Stimulated activated CD8-positive, alpha-beta memory T cell treated with anti-CD3 and anti-CD28 coated beads, Interleukin-15, amount 100 ng/mL, for 24 hours (primary cell): ENCODE measurements around the gene LY6G6F.
"Not testable (repeated sequence)": the region's sequence is repeated elsewhere in the genome, so short reads cannot be mapped to it uniquely, and the experiment has no call there.

Experiments
- DNase-seq: peaks from one replicate; pipeline ENCODE4 v3.0.0-alpha.2; 2020; ENCODE audit warnings: low read depth

LY6G6F gene

DNA sequence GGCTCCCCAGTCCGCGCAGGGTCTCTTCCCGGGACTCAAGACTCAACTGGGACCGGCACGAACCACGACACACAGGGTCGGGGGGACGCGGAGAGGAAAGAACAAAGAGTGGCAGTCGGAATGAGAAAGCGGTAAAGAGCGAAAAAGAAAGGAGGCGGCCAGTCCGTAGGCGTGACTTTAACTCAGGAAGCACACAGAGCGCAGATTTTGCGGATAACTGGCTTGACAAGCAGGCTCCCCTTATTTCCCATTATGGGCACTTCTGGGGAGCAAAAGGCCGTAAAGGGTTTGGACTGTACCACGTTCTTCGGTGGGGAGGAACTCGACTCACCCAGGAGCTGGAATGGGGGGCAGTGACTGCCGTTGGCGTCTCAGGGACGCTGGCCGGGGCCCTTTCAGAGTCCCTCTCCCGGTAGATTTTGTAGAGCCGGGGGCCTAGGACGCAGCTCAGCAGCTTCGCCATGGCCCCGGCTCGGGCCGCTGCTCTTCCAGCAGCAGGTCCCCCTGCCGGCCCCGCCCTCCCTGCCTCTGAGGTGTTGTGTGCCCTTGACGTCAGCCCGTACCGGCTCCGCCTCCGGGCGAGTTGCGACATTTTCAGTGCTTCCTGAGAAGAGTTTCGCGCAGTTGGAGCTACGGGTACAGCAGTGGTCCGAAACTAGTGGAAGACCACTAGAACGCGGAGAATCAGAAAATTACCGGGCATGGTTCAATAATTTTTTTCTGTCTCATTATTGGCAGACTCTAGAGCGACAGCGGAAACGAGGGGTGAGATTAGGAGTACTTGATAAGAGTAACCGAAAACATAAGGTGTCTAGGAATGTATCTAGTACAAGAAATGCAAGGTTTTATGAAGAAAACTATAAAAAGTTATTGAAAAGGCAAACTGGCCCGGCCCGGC, 3.6 kb upstream of the LY6G6F start, which contains the start of gene ABHD16A:
Gene ABHD16A, minus strand, starts transcription at position 506 of the 898 bp plus-strand sequence. Its CDS starts 43 bp downstream, at position 463.
- peak; percentile 86 for DNase-seq

DNA sequence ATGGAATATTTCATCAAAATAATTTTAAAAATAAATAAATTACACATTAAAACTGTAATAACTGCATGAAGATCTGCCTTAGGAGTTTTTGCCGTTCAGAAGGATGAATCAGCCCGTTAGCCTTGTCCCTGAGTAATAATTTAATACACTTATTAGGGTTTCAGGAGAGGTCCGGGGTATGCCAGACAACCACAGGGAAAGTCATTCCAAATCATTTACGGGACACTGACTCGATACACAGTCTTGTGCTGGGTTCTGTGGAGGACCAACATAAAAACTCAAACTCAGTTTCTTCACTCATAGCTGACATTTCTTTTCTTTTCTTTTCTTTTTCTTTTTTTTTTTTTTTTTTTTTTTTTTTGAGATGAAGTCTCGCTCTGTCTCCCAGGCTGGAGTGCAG, 735 bp upstream of the LY6G6F start:
- no peak for DNase-seq

DNA sequence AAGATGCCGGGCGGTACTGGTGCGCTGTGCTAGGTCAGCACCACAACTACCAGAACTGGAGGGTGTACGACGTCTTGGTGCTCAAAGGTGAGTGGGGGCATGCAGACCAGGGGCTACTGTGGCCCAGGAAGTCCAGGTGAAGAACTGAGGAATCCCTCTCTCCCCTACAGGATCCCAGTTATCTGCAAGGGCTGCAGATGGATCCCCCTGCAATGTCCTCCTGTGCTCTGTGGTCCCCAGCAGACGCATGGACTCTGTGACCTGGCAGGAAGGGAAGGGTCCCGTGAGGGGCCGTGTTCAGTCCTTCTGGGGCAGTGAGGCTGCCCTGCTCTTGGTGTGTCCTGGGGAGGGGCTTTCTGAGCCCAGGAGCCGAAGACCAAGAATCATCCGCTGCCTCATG, 1.0 kb downstream of the LY6G6F start:
- no peak for DNase-seq

DNA sequence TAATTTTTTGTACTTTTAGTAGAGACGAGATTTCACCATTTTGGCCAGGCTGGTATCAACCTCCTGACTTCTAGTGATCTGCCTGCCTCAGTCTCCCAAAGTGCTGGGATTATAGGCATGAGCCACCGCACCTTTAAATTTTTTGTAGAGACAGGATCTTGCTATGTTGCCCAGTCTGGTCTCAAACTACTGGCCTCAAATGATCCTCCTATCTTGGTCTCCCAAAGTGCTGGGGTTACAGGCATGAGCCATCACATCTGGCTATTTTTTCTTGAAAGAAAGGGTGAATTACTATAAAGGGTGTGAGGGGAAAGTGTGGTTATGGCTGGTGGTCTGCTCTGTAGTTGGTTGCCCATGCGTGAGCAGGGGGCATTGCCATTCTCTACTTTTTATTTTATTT, 1.6 kb downstream of the LY6G6F start:
- no peak for DNase-seq

DNA sequence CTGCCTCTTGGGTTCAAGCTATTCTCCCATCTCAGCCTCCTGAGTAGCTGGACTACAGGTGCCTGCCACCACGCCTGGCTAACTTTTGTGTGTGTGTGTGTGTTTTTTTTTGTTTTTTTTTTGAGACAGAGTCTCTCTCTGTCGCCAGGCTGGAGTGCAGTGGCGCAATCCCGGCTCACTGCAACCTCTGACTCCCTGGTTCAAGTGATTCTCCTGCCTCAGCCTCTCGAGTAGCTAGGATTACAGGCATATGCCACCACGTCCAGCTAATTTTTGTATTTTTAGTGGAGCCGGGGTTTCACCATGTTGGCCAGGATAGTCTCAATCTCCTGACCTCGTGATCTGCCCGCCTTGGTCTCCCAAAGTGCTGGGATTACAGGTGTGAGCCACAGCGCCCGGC, 2.5 kb downstream of the LY6G6F start:
- DNase-seq: not testable (repeated sequence)

DNA sequence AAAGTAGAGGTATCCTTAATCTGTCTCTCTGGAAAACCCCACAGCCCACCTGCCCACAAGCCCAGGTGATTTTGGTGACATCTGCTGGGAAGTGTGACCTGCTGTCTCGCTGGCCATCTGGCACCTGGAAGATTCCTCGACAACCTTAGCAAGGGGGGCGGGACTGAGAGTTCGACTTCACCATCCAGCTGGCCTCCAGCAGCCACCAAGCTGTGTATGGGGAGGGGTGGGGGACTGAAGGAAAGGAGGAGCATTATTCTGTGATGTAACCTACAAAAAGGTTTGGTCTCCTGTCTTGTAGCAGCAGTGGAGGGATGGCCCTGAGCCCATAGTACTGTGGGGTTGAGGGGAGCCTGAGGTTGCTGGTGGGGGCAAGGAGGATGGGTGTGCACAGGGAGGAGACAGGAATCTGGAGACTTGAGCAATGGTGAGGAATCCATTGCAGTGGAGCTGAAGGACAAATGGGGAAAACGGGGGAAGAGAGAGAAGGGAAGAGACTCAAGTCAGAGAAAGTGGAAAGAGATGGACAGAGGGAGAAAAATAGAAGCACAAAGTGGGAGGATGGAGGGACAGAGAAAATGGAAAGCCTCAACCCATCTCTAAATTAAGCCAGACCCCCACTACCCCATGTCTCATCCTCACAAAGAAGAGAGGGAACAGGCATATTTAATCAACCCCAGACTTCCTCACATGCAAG, 4.0 kb downstream of the LY6G6F start:
- no peak for DNase-seq

DNA sequence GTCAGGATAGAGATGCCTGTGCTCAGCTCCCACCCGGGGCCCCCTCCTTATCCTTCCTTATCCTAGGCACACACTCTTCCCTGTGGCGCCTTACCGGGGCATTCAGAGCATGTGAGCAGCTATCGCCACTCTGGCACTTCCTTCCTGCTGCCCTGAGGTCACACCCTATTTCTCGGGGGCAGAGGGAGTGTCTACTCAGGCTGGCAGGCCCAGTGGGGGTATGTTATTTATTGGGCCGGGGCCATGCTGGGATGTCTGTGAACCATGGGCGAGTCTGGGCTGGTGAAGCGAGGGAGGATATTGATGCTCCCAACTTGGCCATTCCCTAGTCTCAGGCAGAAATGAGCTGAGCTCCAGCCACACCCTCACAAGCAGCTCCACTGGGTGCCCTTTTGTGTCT, 4.6 kb downstream of the LY6G6F start:
- DNase-seq: no peak

DNA sequence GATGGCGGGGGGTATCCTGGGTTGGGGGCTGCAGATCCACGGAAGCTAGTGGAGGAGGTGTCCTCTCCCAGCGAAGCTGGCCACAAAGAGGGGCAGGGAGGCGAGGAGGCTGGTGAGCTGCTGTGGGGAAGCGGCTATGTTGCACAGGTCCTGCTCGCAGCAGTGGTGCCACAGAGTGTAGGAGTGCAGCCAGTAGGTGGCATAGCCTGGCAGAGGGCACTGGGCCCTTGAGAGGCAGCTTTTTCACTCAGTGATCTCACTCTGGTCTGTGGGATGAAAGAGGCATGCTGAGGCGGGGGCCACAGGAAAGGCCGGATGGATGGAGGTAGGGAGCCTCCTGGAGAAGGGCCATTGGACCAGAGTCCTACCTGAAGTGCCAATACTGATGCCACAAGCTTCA, 5.6 kb downstream of the LY6G6F start:
- DNase-seq: no peak

DNA sequence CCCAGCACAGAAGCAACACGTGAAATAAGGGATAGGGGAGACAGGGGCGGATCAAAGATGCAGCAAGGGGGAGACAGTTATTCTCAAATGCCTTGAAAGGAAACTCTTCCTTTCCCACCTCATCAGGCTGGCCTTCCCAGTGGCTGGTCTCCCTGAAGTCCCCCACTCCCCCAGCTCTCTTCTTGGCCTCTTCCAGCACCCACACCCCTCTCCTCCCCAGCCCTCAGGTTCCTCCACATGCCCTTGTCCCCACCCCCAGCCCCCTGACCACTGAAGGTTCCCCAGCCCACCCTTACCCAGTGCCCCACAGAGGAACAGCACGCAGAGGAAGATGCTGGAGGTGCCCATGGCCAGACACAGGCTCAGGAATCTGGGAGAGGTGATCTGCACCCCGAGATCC, 6.8 kb downstream of the LY6G6F start:
- DNase-seq: no peak

DNA sequence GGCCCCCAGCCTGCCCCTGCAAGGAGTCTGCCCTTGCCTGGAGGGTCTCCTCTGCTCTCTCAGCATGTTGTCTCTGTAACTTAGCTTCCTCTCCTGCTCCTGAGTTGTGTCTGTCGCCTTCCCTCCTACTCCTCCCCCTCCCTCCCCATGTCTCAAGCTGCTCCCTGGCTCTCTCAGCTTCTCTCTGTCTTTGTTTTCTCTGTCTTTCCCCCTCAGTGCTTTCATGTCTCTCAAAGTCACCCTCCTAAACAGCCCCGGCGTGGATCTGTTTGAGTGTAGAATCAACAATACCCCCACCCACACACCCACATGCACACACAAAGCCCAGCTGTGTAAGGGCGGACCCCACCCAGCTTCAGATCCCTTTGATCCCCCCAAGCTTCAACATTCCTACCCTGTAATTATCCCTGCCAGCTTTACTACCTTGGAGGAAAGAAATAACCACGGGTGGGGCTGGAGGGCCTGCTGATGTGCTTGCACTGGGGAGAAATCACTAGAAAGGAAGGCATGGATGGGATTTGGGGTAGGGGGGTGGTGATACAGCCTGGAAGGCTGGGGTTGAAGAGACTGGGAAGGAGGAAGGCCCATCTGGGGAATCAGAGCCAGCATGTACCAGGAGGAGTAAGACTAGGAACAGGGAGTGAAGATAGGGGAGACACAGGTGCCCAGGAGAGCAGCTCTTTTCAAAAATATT, 7.5 kb downstream of the LY6G6F start:
- no peak for DNase-seq

DNA sequence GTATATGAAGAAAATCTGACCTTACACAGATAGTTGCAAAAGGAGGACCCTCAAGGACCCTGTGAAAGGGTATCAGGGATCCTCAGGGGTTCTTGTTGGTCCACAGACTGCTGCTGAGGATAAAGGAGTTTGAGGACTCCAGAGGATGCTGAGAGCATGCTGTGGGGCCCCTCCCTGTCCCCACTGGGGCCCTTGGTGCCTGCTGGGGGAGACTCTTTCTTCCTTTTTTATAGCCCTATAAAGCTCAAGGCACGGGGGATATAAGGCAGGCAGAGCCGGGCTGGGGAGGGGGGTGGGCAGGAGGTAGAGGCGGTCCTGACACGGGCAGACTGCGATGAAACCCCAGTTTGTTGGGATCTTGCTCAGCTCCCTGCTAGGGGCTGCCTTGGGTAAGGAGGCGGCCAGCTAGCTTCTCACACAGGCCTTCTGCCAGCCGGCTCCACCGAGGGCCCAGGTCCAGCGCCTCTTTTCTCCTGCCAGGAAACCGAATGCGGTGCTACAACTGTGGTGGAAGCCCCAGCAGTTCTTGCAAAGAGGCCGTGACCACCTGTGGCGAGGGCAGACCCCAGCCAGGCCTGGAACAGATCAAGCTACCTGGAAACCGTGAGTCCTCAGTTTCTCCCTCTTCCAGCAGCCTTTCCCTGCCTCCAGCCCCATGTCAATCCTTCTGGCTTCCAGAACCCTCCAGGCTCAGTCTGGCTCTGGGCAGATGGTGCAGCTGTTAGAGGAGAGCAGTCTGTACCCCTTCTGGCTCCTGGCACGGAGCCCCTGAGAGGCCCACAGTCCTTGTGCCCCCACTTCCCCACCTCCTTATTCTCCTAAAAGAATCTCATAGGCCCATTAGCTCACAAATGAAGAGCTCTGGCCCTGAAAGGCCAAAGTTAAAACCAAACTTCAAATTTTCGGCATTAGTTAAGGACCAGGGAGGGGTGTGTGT, 8.6 kb downstream of the LY6G6F start, which contains the start of gene LY6G6D:
Gene LY6G6D, plus strand, starts transcription at position 327 of the 937 bp plus-strand sequence. Its CDS starts 8 bp downstream, at position 335.
- DNase-seq: no peak

DNA sequence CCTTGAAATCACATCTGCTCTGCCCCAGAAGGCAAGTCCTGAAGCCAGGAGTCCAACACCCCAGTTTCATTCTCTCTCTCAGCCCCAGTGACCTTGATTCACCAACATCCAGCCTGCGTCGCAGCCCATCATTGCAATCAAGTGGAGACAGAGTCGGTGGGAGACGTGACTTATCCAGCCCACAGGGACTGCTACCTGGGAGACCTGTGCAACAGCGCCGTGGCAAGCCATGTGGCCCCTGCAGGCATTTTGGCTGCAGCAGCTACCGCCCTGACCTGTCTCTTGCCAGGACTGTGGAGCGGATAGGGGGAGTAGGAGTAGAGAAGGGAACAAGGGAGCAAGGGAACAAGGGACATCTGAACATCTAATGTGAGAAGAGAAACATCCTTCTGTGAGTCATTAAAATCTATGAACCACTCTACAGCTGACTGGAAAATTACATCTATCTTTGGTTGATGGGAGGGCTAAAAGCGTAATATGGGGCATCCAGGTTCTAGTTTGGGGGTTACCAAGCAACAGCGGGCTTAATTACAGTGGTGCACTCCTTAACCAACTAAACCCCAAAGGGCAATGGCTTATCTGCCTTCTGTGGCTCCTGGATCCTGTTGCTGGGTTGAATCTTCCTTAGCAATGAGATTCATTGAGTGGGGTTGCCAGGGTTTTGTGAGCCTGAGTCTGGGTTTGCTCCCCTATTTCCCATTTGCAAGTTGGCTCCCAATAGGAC, 11.0 kb downstream of the LY6G6F start:
- no peak for DNase-seq

DNA sequence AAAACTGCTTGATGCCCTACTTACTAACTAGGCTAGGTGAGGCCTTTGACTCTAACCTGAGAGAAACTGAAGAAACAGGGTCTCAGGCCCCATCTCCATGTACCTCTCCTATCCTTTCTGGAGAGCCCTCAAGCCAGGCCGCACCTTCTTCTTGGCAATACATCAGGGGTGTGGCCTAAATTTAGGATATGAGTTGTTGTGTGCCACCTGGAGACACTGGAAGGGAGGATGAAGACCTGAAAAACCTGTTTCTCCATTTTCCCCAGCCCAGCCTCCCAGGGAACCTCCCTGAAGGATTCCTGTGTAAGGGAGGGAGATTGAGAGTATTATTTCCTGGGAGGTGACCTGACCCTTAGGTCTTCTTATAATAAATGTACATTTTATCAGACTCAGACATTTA, 11.6 kb downstream of the LY6G6F start:
- no peak for DNase-seq

DNA sequence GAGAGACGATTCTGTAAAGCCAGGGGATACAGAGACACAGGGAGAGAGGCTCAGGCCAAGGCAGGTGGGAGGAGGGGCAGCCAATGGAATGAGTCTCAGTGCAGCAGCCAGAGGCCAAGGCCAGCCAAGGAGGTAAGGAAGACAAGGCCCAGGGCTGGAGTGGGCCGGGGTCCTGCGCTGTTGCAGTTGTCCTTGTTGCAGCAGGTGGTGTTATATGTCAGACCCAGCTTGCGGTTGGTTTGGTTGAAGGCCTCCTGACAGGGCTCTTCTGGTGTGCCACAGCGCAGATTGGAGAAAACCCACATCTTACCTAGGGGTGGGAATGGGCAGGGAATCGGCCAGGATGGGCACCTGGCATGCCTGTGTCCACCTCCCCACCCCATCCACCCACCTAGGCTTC, 12.3 kb downstream of the LY6G6F start:
- DNase-seq: no peak

DNA sequence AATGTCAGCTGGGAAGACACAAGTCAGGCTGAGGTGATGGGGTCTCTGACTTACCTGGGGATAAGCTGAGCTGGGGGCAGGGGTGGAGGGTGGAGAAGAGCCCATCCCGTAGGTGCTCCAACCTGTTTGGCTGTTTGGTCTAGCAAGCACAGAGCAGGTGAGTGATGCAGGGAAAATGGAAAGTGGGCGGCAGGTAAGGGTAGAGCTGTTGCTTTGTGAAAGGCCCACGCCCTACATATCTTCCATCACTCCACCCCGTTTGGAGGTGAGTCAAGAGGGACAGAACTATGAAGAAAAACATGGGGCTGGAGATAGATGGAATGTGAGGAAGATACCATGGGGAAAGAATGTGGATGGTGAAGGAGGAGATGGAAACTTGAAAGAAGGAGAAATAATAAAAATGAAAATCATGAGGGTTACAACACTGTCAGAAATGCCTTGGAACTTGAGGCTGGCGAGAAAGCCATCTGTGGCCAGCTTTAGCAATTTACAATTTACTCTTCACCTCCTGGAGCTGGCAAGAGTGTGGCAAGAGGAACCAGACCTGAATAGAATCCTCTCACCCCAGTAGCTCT, 13.6 kb downstream of the LY6G6F start:
- DNase-seq: no peak

DNA sequence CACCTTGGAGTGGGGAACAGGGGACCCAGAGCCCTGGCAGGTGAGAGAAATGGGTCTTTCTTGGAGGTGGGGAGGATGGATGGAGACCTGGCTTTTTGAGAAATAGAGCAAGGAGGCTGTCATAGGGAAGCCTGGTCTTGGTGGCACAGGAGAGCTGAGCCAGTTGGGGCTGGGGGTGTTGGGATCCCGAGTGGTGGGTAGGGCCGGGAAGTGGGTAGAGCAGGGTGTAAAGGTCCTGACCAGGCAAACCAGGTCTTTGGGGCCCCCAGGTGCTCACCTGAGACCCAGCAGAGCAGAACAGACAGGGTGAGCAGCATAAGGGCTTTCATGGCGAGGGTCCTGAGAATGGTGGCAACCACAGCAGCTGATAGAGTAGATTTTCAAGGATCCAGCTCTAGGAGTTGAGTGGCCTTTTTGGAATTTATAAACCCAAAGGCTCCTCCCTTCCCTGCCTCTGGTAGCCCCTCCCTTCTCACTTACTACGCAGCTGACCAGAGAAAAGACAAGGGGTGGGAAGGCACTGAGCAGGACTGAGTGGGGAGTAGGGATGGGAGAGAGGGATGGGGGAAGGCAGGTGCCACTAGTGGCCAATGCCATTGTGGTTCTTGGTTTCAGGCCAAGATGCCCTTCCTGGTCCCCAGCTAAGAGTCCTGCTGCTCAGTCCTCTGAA, 14.8 kb downstream of the LY6G6F start, which contains the start of gene LY6G6C:
Gene LY6G6C, minus strand, starts transcription at position 396 of the 670 bp plus-strand sequence. Its CDS starts 67 bp downstream, at position 329.
- no peak for DNase-seq

DNA sequence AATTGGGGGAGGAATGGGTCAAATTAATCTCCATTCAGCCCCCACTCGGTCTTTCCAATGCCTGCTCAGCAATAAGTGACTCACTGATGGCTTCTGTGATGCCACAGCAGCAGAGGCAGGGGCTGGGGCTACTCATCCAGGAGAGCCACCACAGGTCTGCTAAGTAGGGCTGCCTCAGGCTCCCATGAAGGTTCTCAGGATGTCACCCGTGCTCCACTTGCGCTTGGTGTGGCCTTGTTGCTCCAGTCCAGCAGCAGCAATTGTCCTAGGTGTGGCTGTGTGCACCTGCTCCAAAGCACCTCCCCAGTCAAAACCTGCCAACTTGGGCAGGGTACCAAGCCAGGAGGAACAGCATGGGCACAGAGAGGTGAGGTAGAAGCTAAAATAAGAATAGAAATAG, 15.5 kb downstream of the LY6G6F start:
- no peak for DNase-seq

DNA sequence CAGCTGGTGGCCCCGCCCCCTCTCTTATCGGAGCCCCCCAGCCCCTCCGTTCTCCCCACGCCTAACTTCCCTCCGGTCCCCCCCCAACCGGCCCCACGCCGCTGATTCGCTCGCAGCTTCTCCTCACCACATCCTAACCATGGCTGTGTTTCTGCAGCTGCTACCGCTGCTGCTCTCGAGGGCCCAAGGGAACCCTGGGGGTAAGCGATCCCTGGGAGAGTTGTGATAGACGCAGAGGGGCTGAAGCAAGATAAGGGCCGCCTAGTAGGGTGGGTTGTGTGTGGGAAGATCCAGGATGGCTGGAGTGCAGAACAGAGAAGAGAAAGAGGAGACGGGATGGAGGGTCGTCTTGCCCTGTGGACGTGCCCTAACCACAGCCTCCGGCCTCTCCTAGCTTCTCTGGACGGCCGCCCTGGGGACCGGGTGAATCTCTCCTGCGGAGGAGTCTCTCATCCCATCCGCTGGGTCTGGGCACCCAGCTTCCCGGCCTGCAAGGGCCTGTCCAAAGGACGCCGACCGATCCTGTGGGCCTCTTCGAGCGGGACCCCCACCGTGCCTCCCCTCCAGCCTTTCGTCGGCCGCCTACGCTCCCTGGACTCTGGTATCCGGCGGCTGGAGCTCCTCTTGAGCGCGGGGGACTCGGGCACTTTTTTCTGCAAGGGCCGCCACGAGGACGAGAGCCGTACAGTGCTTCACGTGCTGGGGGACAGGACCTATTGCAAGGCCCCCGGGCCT, 16.7 kb downstream of the LY6G6F start, which contains the start of gene MPIG6B:
Gene MPIG6B, plus strand, starts transcription at position 129 of the 735 bp plus-strand sequence. Its CDS starts 11 bp downstream, at position 140.
- no peak for DNase-seq
